ENCODE data around the gene COL6A2. TPM values are rescaled to one million over a fixed set of nuclear protein-coding genes. Genes with fewer than 3 reads are reported as not detected.

The COL6A2 gene
- polyA plus RNA-seq, 1 of the 3 experiments (the other 2 are of a cell fraction) = 108 TPM

GRCh38 chr21:46150491-46151121 lies 52.7 kb downstream of the COL6A2 start:
- H3K27me3 ChIP-seq (ENCODE audit: insufficient read depth) = no peaks in the 10 kb centered on the region
- DNase-seq = no peak
- H4K20me1 ChIP-seq (ENCODE audit: insufficient read depth) = no peaks in the 10 kb centered on the region
- no peaks in the 10 kb centered on the region for H3K79me2 ChIP-seq (ENCODE audit: insufficient read depth)
- no peak overlapping the region for H3K27ac ChIP-seq (ENCODE audit: low read depth in 2 of 2, low read length in 1 of 2)
- ChIA-PET CTCF (interaction anchor here (1.0 to 1.6 kb wide), 5 partner anchors 8 to 177 kb away, joined by 3 read pairs; no protein-coding TSS in a partner anchor), POLR2A (no interaction called here)
- no peaks in the 10 kb centered on the region for H3K9me2 ChIP-seq
- peaks cover 0 to 4% of the 10 kb centered on the region in 2 experiments; a peak in 2 of 4 replicates for H3K4me1 ChIP-seq (ENCODE audit: control insufficient read depth in 1 of 2, insufficient read depth in 2 of 2, low read depth in 1 of 2, low read length in 1 of 2)
- no peak for TF ChIP-seq RCOR1 (IDR thresholded peaks at IDR 0.05; ENCODE audit: low read length)
- TF ChIP-seq CHD2 (IDR thresholded peaks at IDR 0.05; ENCODE audit: low read length, partially characterized antibody) = no peak
- no peak for TF ChIP-seq ELF1 (IDR thresholded peaks at IDR 0.05)
- no peak for TF ChIP-seq RAD21 (IDR thresholded peaks at IDR 0.05; ENCODE audit: low read length)
- no peak for TF ChIP-seq FOXJ3 (CRISPR knock-in tag; IDR thresholded peaks at IDR 0.05)
- TF ChIP-seq RFX5 (IDR thresholded peaks at IDR 0.05; ENCODE audit: low read length) = no peak
- H3K9ac ChIP-seq = no peak overlapping the region
- H3K36me3 ChIP-seq (replicated peaks in 1 of 2; ENCODE audit: control insufficient read depth in 1 of 2, insufficient read depth in 2 of 2, low read length in 1 of 2) = no peaks in the 10 kb centered on the region
- H3K4me3 ChIP-seq (ENCODE audit: low read depth in 2 of 2, low read length in 1 of 2) = no peak overlapping the region
- no peaks in the 10 kb centered on the region for H3K9me3 ChIP-seq
- no peak overlapping the region for H2AFZ ChIP-seq (ENCODE audit: low read depth)
- 96% methylated on average over 6 of the region's 24 CpGs for WGBS (ENCODE audit: low lambda C conversion rate)
- H3K4me2 ChIP-seq = no peak overlapping the region
- H3F3A ChIP-seq (replicated peaks; ENCODE audit: insufficient read depth) = no peaks in the 10 kb centered on the region

DNA sequence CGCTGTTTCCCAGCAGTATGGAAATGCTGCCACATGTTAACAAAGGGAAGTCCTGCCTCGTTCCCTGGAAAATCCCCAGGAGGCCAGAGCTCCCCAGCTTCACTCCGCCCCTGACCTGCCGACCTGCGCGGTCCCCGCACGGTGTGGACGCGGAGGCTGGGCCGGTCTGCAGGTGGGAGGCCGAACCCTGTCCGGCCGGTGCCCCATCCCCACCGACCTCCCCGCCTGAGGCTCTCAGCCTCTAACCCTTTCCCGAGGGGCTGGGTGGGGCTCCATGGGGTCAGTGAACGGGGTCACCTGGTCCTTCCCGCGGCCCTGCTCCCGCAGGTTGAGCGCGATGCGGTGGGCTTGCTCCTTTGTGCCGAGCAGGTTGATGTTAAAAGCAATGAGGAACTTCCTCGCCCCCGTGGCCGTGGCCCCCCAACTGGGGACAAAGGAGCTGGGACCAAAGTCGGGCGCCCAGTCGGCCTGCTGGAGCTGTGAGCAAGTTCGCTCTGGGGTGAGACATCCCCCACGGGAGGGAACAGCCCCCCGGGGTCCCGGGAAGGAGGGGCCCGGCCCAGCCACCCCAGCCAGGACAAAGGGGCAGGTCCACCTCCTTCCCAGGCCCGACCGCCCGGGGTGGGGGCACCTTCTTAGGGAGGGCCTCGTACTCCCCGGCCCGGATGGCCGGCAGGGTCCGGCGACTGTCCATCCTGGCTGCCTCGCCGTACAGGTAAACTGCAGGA lies 53.5 kb downstream of the COL6A2 start:
- no peaks in the 10 kb centered on the region for H3K27me3 ChIP-seq (ENCODE audit: insufficient read depth)
- H3K27ac ChIP-seq (ENCODE audit: low read depth in 2 of 2, low read length in 1 of 2) = no peak overlapping the region
- H3K4me2 ChIP-seq = no peak overlapping the region
- no peaks in the 10 kb centered on the region for H3K9me3 ChIP-seq
- ChIA-PET CTCF (interaction anchor here (1.0 to 1.3 kb wide), 2 partner anchors 78 to 99 kb away, joined by 3 read pairs; no protein-coding TSS in a partner anchor), POLR2A (no interaction called here)
- no peak for DNase-seq
- no peak overlapping the region for H3K4me3 ChIP-seq (ENCODE audit: low read depth in 2 of 2, low read length in 1 of 2)
- no peaks in the 10 kb centered on the region for H3K79me2 ChIP-seq (ENCODE audit: insufficient read depth)
- TF ChIP-seq NRF1 (IDR thresholded peaks at IDR 0.05; ENCODE audit: low read depth, low read length) (no peak), NFIC (IDR thresholded peaks at IDR 0.05; ENCODE audit: borderline replicate concordance) (no peak), GABPA (IDR thresholded peaks at IDR 0.05; ENCODE audit: low read depth) (no peak), GATA2 (CRISPR knock-in tag; IDR thresholded peaks at IDR 0.05) (no peak)
- TF ChIP-seq, protein P1, sequence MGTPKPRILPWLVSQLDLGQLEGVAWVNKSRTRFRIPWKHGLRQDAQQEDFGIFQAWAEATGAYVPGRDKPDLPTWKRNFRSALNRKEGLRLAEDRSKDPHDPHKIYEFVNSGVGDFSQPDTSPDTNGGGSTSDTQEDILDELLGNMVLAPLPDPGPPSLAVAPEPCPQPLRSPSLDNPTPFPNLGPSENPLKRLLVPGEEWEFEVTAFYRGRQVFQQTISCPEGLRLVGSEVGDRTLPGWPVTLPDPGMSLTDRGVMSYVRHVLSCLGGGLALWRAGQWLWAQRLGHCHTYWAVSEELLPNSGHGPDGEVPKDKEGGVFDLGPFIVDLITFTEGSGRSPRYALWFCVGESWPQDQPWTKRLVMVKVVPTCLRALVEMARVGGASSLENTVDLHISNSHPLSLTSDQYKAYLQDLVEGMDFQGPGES (IDR thresholded peaks at IDR 0.05; ENCODE audit: low read depth, low read length) = no peak
- TF ChIP-seq, protein P2, sequence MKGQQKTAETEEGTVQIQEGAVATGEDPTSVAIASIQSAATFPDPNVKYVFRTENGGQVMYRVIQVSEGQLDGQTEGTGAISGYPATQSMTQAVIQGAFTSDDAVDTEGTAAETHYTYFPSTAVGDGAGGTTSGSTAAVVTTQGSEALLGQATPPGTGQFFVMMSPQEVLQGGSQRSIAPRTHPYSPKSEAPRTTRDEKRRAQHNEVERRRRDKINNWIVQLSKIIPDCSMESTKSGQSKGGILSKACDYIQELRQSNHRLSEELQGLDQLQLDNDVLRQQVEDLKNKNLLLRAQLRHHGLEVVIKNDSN (IDR thresholded peaks at IDR 0.05; ENCODE audit: borderline replicate concordance, low read depth) = no peak
- no peaks in the 10 kb centered on the region for H4K20me1 ChIP-seq (ENCODE audit: insufficient read depth)
- no peaks in the 10 kb centered on the region for H3F3A ChIP-seq (replicated peaks; ENCODE audit: insufficient read depth)
- no peak overlapping the region for H2AFZ ChIP-seq (ENCODE audit: low read depth)
- no peaks in the 10 kb centered on the region for H3K9me2 ChIP-seq
- WGBS (ENCODE audit: low lambda C conversion rate) = 79% methylated on average over 16 of the region's 47 CpGs
- no peaks in the 10 kb centered on the region for H3K36me3 ChIP-seq (replicated peaks in 1 of 2; ENCODE audit: control insufficient read depth in 1 of 2, insufficient read depth in 2 of 2, low read length in 1 of 2)
- no peak overlapping the region for H3K9ac ChIP-seq
- H3K4me1 ChIP-seq (ENCODE audit: control insufficient read depth in 1 of 2, insufficient read depth in 2 of 2, low read depth in 1 of 2, low read length in 1 of 2) = peaks cover 0 to 4% of the 10 kb centered on the region in 2 experiments; a peak in 2 of 4 replicates

Measured in SK-N-SH (cell line).